ENCODE data around the gene GLT1D1. TPM values are rescaled to one million over a fixed set of nuclear protein-coding genes. Genes with fewer than 3 reads are reported as not detected.
A peak's percentile ranks its signal among the peaks of the same experiment; 100 is the strongest.

Gene GLT1D1
- total RNA-seq, 4 donors from 2014 or later, result 0.19 to 0.75 (median 0.62) TPM; not detected in 1

DNA sequence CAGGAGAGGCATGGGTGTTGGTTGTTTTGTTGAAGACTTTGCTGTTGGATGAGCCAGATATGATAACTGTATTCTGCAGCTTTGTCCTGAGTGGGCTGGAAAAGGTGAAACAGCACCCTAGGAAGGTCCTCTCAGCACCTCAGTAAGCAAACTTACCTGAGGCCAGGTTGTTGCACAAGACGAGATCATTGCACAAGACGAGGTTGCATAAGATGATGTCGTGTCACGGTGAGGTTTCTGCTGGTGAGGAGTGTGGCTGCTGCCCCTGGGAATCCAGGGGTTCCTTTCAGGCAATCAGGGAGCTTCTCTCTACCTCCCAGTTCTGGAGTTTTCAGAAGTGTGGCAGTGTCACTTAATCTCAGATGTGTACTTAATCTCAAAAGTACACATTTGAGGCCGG lies 85.6 kb downstream of the GLT1D1 start:
- no peaks in the 10 kb centered on the region for H3K9me3 ChIP-seq
- peaks cover 0 to 31% (median 0%) of the 10 kb centered on the region in 3 donors for H3K4me1 ChIP-seq
- no peak overlapping the region for H3K27ac ChIP-seq
- H3K36me3 ChIP-seq, result no peaks in the 10 kb centered on the region
- WGBS, 2 donors, result 19 to 36% methylated on average over 4 of the region's 5 CpGs
- no peak for TF ChIP-seq POLR2A (IDR thresholded peaks at IDR 0.05)
- TF ChIP-seq, protein P1, sequence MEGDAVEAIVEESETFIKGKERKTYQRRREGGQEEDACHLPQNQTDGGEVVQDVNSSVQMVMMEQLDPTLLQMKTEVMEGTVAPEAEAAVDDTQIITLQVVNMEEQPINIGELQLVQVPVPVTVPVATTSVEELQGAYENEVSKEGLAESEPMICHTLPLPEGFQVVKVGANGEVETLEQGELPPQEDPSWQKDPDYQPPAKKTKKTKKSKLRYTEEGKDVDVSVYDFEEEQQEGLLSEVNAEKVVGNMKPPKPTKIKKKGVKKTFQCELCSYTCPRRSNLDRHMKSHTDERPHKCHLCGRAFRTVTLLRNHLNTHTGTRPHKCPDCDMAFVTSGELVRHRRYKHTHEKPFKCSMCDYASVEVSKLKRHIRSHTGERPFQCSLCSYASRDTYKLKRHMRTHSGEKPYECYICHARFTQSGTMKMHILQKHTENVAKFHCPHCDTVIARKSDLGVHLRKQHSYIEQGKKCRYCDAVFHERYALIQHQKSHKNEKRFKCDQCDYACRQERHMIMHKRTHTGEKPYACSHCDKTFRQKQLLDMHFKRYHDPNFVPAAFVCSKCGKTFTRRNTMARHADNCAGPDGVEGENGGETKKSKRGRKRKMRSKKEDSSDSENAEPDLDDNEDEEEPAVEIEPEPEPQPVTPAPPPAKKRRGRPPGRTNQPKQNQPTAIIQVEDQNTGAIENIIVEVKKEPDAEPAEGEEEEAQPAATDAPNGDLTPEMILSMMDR (IDR thresholded peaks at IDR 0.05), result no peak
- intact Hi-C loops (cut with DNase I), result no loop called here
- H3K27me3 ChIP-seq, result no peaks in the 10 kb centered on the region
- no peak for DNase-seq
- H3K4me3 ChIP-seq, result no peak overlapping the region

DNA sequence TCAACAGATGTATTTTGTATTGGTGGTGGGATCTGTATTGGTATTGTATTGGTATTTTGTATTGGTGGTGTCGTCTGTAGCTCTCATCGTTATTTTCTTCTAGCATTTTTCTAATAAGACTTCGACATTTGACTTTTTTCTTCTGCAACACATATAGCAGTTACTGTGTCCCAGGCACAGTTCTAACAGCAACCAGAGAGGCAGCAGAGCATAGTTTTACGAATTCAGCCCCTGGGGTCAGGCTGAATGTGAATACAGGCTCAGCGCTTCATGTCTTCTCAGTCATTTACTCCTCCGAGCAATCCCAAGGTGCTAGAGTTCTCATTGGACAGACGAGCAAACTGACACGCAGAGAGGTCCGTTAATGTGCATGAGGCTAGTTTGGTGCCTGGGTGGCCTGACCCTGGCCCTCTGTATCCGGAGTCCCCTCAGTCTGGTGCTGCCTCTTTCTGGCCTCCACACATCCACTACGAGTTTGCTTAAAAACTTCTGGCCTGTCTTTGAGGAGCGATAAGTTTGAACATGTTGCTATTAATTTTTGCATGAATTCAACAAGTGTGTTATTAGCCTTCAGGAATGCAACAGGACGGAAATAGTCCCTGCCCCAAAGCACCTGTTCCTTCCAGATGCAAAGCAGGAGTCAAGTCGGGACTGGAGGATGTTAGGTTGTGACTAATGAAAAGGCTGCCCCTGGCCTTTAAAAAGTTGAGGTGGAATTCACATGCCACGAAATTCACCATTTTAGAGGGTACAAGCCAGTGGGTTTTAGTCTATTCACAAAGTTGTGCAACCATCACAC lies 87.0 kb downstream of the GLT1D1 start:
- no peaks in the 10 kb centered on the region for H3K27me3 ChIP-seq
- H3K4me1 ChIP-seq, result peaks cover 0 to 31% (median 0%) of the 10 kb centered on the region in 3 donors
- WGBS, 2 donors, result 42 to 69% methylated on average over 15 of the region's 15 CpGs
- peak overlapping the region; percentile 20 to 64 (median 36) for H3K27ac ChIP-seq
- intact Hi-C loops (cut with DNase I), result no loop called here
- H3K36me3 ChIP-seq, result no peaks in the 10 kb centered on the region
- no peaks in the 10 kb centered on the region for H3K9me3 ChIP-seq
- DNase-seq, result no peak
- TF ChIP-seq, protein P1 (IDR thresholded peaks at IDR 0.05), result peak in 1 of 6 experiments; percentile 17
- TF ChIP-seq POLR2A (IDR thresholded peaks at IDR 0.05), result no peak
- no peak overlapping the region for H3K4me3 ChIP-seq

DNA sequence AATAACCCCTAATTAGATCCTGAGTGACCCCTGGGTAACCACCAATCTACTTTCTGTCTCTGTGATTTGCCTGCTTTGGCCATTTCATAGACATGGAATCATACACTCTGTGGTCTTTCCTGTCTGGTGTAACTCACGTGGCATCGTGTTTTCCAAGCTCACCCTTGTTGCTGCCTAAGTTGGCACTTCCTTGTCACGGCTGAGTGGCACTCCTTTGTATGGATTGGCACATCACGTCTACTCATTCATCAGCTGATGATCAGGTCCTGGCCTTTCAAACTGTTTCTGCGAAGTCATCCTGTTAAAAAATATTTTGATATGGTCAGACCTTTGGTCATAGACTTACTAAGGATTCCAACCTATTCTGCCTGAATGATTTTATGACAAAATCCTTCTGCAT lies 87.7 kb downstream of the GLT1D1 start:
- H3K4me3 ChIP-seq, result no peak overlapping the region
- H3K36me3 ChIP-seq, result no peaks in the 10 kb centered on the region
- peak overlapping the region; percentile 20 to 64 (median 36) for H3K27ac ChIP-seq
- WGBS, 2 donors, result 20 to 55% methylated on average over 5 of the region's 5 CpGs
- H3K9me3 ChIP-seq, result no peaks in the 10 kb centered on the region
- no peak for DNase-seq
- H3K27me3 ChIP-seq, result no peaks in the 10 kb centered on the region
- TF ChIP-seq, protein P1 (IDR thresholded peaks at IDR 0.05), result no peak
- TF ChIP-seq POLR2A (IDR thresholded peaks at IDR 0.05), result no peak
- intact Hi-C loops (cut with DNase I), result no loop called here
- H3K4me1 ChIP-seq, result peaks cover 0 to 31% (median 0%) of the 10 kb centered on the region in 3 donors

DNA sequence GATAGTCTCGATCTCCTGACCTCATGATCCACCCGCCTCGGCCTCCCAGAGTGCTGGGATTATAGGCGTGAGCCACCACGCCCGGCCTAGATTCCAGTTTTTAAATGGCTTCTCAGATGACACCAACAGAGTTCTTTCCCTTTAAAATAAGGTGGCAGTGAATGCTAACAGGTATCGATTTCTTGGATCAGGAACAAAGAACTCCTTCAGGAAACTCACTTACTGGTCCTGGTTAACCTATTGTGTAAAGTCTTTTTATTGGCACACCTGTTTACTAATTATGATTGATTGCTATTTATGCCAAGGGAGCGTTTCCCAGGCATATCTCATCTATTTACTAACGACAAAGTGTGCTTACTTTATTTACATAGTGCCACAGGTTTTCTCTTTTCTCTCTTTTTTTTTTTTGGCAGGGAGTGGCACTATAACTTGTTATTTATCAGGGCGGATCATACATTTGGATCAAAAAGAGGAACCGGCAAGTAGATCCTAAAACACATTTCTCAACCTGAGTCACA lies 89.7 kb downstream of the GLT1D1 start:
- no peaks in the 10 kb centered on the region for H3K36me3 ChIP-seq
- no peak for DNase-seq
- peaks cover 0 to 31% (median 0%) of the 10 kb centered on the region in 3 donors for H3K4me1 ChIP-seq
- no peak overlapping the region for H3K27ac ChIP-seq
- intact Hi-C loops (cut with DNase I), result no loop called here
- 40 to 61% methylated on average over 10 of the region's 11 CpGs for WGBS, 2 donors
- H3K27me3 ChIP-seq, result no peaks in the 10 kb centered on the region
- TF ChIP-seq, protein P1 (IDR thresholded peaks at IDR 0.05), result no peak
- TF ChIP-seq POLR2A (IDR thresholded peaks at IDR 0.05), result no peak
- no peak overlapping the region for H3K4me3 ChIP-seq
- H3K9me3 ChIP-seq, result no peaks in the 10 kb centered on the region

DNA sequence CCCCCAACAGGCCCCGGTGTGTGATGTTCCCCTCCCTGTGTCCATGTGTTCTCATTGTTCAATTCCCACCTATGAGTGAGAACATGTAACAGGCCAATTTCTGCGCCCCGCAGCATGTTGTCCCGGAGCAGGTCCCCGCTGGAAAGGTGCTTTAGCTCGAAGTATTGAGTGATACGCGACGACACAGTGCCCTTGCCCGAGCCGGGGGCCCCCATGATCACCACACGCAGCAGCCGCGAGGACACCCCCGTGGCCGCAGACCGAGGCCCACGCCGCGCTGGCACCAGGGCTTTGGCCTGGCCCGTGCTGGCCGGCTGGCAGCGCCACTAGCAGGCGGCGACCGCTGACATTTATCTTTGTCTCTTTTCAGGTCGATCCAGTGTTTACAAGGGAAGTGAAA lies 91.7 kb downstream of the GLT1D1 start:
- TF ChIP-seq POLR2A (IDR thresholded peaks at IDR 0.05), result no peak
- TF ChIP-seq, protein P1 (IDR thresholded peaks at IDR 0.05), result no peak
- WGBS, 2 donors, result 90 to 97% methylated on average over 6 to 17 of the region's 27 CpGs
- no peak overlapping the region for H3K27ac ChIP-seq
- H3K4me1 ChIP-seq, result peaks cover 0 to 29% (median 0%) of the 10 kb centered on the region in 3 donors
- H3K4me3 ChIP-seq, result no peak overlapping the region
- intact Hi-C loops (cut with DNase I), result no loop called here
- DNase-seq, result no peak
- no peaks in the 10 kb centered on the region for H3K27me3 ChIP-seq
- H3K9me3 ChIP-seq, result no peaks in the 10 kb centered on the region
- no peaks in the 10 kb centered on the region for H3K36me3 ChIP-seq

Data from esophagus squamous epithelium (tissue), 5 donors.